Erythroblast (primary cell): Measurements from ENCODE around the gene SDF2L1.

ENCODE experiments used
- GATA1 ChIP-seq: IDR thresholded peaks from 2 replicates; pipeline ENCODE4 v1.6.1; 2011; ENCODE audit warnings: low read depth, mild to moderate bottlenecking, control low read depth, low read length, moderate library complexity
- POLR2A ChIP-seq: IDR thresholded peaks from 2 replicates; pipeline ENCODE4 v1.6.1; 2011; ENCODE audit warnings: mild to moderate bottlenecking, low read length

DNA sequence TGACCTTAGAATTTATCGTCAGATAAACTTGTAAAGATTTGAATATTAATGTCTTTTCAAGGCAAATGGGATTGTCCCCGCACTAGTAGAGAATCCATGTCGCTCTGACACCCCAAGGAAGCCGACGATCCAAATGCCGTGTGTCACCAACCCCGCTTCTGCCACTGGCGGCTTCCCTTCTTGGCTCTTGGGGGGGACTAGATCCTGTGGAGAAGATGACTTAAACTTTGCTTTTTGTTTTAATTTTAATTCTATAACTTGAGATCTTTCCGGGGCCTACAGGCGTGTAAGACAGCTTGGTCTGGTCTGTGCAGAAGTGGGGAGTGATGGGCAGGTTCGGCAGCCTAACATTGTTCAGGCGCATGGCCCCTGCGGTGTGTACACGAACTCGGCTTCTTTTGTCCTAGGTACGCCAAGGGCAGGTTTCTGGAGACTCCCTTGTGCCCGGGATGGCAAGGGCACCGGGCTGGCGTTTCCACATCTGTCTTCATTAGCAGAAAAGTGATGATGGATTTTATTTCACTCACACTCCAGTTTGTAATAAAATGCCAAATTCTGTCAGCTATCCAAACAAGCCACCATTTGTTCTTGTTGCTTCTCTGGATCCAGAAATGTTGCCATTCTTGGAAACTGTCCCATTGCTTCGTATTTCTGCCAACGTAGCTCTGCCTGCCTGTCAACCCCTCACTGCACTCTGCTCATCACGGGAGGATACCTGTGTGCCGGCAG, 19.0 kb upstream of the SDF2L1 start:
- TF ChIP-seq POLR2A (no peak), GATA1 (no peak)
